Activated CD4-positive, alpha-beta T cell treated with anti-CD3 and anti-CD28 coated beads for 36 hours (primary cell): ENCODE measurements around the gene PCDHA4. TPM values are rescaled to one million over a fixed set of nuclear protein-coding genes. Genes with fewer than 3 reads are reported as not detected.

Experiments
- total RNA-seq, 2 experiments: library from RNA; stranded (reverse); gene quantifications; one replicate each; pipeline ENCODE4 v1.2.3, GENCODE V29; 2021

Gene PCDHA4
- total RNA-seq, 2 experiments from 2014 or later, result not detected

Other genes starting within 250 kb of the PCDHA4 start
- 10 to 100 TPM; 33.2 to 47.3 TPM for gene SRA1, start 249.6 kb upstream of the PCDHA4 start, total RNA-seq
- gene APBB3, start 242.5 kb upstream of the PCDHA4 start, total RNA-seq, result 10 to 100 TPM; 12.8 to 19.0 TPM
- 10 to 100 TPM; 61.8 to 65.4 TPM for gene SLC35A4, start 242.2 kb upstream of the PCDHA4 start, total RNA-seq
- gene CD14, start 173.9 kb upstream of the PCDHA4 start, total RNA-seq, result under 1 TPM; 0.26 to 0.43 TPM
- 10 to 100 TPM; 36.5 to 36.6 TPM for gene TMCO6, start 167.6 kb upstream of the PCDHA4 start, total RNA-seq
- 10 to 100 TPM; 48.5 to 62.0 TPM for gene NDUFA2, start 159.4 kb upstream of the PCDHA4 start, total RNA-seq
- 100 to 1,000 TPM in 1 of 2 experiments, 10 to 100 TPM in 1; 97.1 to 187 TPM for gene IK, start 159.2 kb upstream of the PCDHA4 start, total RNA-seq
- gene WDR55, start 142.2 kb upstream of the PCDHA4 start, total RNA-seq, result 10 to 100 TPM; 25.9 to 31.7 TPM
- gene DND1, start 133.5 kb upstream of the PCDHA4 start, total RNA-seq, result 1 to 10 TPM; 2.1 to 3.0 TPM
- 10 to 100 TPM; 83.3 to 91.0 TPM for gene HARS1, start 115.7 kb upstream of the PCDHA4 start, total RNA-seq
- gene HARS2, start 115.6 kb upstream of the PCDHA4 start, total RNA-seq, result 10 to 100 TPM; 20.9 to 28.1 TPM
- 10 to 100 TPM; 49.9 to 55.3 TPM for gene ZMAT2, start 106.6 kb upstream of the PCDHA4 start, total RNA-seq
- not detected for gene PCDHA1, start 20.9 kb upstream of the PCDHA4 start, total RNA-seq
- not detected for gene PCDHA2, start 12.2 kb upstream of the PCDHA4 start, total RNA-seq
- not detected for gene PCDHA3, start 6.0 kb upstream of the PCDHA4 start, total RNA-seq
- not detected for gene PCDHA5, start 14.5 kb downstream of the PCDHA4 start, total RNA-seq
- not detected for gene PCDHA6, start 20.9 kb downstream of the PCDHA4 start, total RNA-seq
- not detected for gene PCDHA7, start 27.2 kb downstream of the PCDHA4 start, total RNA-seq
- gene PCDHA8, start 34.1 kb downstream of the PCDHA4 start, total RNA-seq, result not detected
- gene PCDHA9, start 41.3 kb downstream of the PCDHA4 start, total RNA-seq, result not detected
- not detected for gene PCDHA10, start 48.8 kb downstream of the PCDHA4 start, total RNA-seq
- not detected for gene PCDHA11, start 61.9 kb downstream of the PCDHA4 start, total RNA-seq
- gene PCDHA12, start 68.2 kb downstream of the PCDHA4 start, total RNA-seq, result not detected
- gene PCDHA13, start 75.1 kb downstream of the PCDHA4 start, total RNA-seq, result not detected
- gene PCDHAC1, start 119.2 kb downstream of the PCDHA4 start, total RNA-seq, result not detected
- not detected for gene PCDHAC2, start 159.4 kb downstream of the PCDHA4 start, total RNA-seq
- gene PCDHB1, start 244.3 kb downstream of the PCDHA4 start, total RNA-seq, result not detected